HEK293 (cell line): ENCODE results near the gene POMP.

ENCODE experiments used
- SP2 ChIP-seq: fragments of 450-650 bp; formaldehyde crosslinking; IDR thresholded peaks from 2 replicates; pipeline ENCODE4 v1.5.1; 2016; ENCODE audit warnings: missing biosample characterization, missing genetic modification characterization
- TCF7L2 ChIP-seq: IDR thresholded peaks from 2 replicates; pipeline ENCODE4 v1.6.1; 2011; ENCODE audit warnings: low read depth, mild to moderate bottlenecking, inconsistent platforms, low read length, moderate library complexity, borderline replicate concordance
- ZNF157 ChIP-seq: fragments of 450-650 bp; formaldehyde crosslinking; IDR thresholded peaks from 2 replicates; pipeline ENCODE4 v1.5.1; 2016; ENCODE audit warnings: missing biosample characterization, missing genetic modification characterization
- ZNF404 ChIP-seq: fragments of 450-650 bp; formaldehyde crosslinking; IDR thresholded peaks from 2 replicates; pipeline ENCODE4 v1.5.1; 2017; ENCODE audit warnings: missing biosample characterization, missing genetic modification characterization
- ZNF76 ChIP-seq: fragments of 450-650 bp; formaldehyde crosslinking; IDR thresholded peaks from 2 replicates; pipeline ENCODE4; 2016; ENCODE audit warnings: low read depth, missing biosample characterization, missing genetic modification characterization, borderline replicate concordance
- ZNF777 ChIP-seq: fragments of 450-650 bp; formaldehyde crosslinking; IDR thresholded peaks from 2 replicates; pipeline ENCODE4 v1.5.1; 2017; ENCODE audit warnings: missing biosample characterization, missing genetic modification characterization, borderline replicate concordance
- ZNF785 ChIP-seq: fragments of 450-650 bp; formaldehyde crosslinking; IDR thresholded peaks from 2 replicates; pipeline ENCODE4 v1.5.1; 2016; ENCODE audit warnings: missing biosample characterization, missing genetic modification characterization
- TF ChIP-seq, protein P1 (sequence below): fragments of 450-650 bp; formaldehyde crosslinking; IDR thresholded peaks from 2 replicates; pipeline ENCODE4 v1.5.1; 2016; ENCODE audit warnings: missing biosample characterization, missing genetic modification characterization
- TF ChIP-seq, protein P2 (sequence below): IDR thresholded peaks from 2 replicates; pipeline ENCODE4 v1.6.1; 2011; ENCODE audit warnings: mild to moderate bottlenecking, low read depth, low read length, borderline replicate concordance
- TF ChIP-seq, protein P3 (sequence below): fragments of 450-650 bp; formaldehyde crosslinking; IDR thresholded peaks from 2 replicates; pipeline ENCODE4 v1.5.1; 2016; ENCODE audit warnings: missing biosample characterization, missing genetic modification characterization
- TF ChIP-seq, protein P4 (sequence below): fragments of 450-650 bp; formaldehyde crosslinking; IDR thresholded peaks from 2 replicates; pipeline ENCODE4 v1.5.0; 2017; ENCODE audit warnings: missing biosample characterization, missing genetic modification characterization, borderline replicate concordance
- TF ChIP-seq, protein P5 (sequence below): fragments of 450-650 bp; formaldehyde crosslinking; IDR thresholded peaks from 2 replicates; pipeline ENCODE4 v1.5.1; 2016; ENCODE audit warnings: missing biosample characterization, missing genetic modification characterization
- TF ChIP-seq, protein P6 (sequence below): fragments of 450-650 bp; formaldehyde crosslinking; IDR thresholded peaks from 2 replicates; pipeline ENCODE4 v1.5.1; 2016; ENCODE audit warnings: missing biosample characterization, missing genetic modification characterization

DNA sequence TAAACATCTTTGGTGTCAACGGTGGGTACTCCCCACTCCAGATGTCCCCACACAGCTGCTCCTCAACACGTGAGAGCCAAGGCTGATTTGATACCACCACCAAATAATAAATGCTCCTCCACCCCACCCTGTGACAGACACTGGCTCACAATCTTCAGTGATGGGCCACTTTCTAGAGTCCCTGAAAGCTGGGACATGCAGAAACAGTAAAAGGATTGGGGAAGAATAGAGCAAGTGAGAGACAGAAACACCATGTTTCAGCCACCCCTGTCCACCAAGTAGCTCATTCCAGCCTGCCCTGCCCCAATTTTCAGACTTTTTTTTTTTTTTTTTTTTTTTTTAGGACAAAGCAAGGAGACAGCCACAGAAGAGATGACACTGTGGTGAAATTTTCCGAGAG is 58.2 kb downstream of the POMP start:
- TF ChIP-seq, protein P1, sequence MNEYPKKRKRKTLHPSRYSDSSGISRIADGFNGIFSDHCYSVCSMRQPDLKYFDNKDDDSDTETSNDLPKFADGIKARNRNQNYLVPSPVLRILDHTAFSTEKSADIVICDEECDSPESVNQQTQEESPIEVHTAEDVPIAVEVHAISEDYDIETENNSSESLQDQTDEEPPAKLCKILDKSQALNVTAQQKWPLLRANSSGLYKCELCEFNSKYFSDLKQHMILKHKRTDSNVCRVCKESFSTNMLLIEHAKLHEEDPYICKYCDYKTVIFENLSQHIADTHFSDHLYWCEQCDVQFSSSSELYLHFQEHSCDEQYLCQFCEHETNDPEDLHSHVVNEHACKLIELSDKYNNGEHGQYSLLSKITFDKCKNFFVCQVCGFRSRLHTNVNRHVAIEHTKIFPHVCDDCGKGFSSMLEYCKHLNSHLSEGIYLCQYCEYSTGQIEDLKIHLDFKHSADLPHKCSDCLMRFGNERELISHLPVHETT (tag by site-specific recombination) = no peak
- no peak for TF ChIP-seq ZNF157 (tag by site-specific recombination)
- TF ChIP-seq, protein P2, sequence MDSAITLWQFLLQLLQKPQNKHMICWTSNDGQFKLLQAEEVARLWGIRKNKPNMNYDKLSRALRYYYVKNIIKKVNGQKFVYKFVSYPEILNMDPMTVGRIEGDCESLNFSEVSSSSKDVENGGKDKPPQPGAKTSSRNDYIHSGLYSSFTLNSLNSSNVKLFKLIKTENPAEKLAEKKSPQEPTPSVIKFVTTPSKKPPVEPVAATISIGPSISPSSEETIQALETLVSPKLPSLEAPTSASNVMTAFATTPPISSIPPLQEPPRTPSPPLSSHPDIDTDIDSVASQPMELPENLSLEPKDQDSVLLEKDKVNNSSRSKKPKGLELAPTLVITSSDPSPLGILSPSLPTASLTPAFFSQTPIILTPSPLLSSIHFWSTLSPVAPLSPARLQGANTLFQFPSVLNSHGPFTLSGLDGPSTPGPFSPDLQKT = no peak
- TF ChIP-seq, protein P3, sequence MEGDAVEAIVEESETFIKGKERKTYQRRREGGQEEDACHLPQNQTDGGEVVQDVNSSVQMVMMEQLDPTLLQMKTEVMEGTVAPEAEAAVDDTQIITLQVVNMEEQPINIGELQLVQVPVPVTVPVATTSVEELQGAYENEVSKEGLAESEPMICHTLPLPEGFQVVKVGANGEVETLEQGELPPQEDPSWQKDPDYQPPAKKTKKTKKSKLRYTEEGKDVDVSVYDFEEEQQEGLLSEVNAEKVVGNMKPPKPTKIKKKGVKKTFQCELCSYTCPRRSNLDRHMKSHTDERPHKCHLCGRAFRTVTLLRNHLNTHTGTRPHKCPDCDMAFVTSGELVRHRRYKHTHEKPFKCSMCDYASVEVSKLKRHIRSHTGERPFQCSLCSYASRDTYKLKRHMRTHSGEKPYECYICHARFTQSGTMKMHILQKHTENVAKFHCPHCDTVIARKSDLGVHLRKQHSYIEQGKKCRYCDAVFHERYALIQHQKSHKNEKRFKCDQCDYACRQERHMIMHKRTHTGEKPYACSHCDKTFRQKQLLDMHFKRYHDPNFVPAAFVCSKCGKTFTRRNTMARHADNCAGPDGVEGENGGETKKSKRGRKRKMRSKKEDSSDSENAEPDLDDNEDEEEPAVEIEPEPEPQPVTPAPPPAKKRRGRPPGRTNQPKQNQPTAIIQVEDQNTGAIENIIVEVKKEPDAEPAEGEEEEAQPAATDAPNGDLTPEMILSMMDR (tag by site-specific recombination) = no peak
- no peak for TF ChIP-seq SP2 (tag by site-specific recombination)
- TF ChIP-seq ZNF404 (tag by site-specific recombination) = no peak
- TF ChIP-seq ZNF777 (tag by site-specific recombination) = no peak
- TF ChIP-seq, protein P4, sequence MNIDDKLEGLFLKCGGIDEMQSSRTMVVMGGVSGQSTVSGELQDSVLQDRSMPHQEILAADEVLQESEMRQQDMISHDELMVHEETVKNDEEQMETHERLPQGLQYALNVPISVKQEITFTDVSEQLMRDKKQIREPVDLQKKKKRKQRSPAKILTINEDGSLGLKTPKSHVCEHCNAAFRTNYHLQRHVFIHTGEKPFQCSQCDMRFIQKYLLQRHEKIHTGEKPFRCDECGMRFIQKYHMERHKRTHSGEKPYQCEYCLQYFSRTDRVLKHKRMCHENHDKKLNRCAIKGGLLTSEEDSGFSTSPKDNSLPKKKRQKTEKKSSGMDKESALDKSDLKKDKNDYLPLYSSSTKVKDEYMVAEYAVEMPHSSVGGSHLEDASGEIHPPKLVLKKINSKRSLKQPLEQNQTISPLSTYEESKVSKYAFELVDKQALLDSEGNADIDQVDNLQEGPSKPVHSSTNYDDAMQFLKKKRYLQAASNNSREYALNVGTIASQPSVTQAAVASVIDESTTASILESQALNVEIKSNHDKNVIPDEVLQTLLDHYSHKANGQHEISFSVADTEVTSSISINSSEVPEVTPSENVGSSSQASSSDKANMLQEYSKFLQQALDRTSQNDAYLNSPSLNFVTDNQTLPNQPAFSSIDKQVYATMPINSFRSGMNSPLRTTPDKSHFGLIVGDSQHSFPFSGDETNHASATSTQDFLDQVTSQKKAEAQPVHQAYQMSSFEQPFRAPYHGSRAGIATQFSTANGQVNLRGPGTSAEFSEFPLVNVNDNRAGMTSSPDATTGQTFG (tag by site-specific recombination) = no peak
- TF ChIP-seq ZNF785 = no peak
- TF ChIP-seq ZNF76 (tag by site-specific recombination) = no peak
- TF ChIP-seq, protein P5, sequence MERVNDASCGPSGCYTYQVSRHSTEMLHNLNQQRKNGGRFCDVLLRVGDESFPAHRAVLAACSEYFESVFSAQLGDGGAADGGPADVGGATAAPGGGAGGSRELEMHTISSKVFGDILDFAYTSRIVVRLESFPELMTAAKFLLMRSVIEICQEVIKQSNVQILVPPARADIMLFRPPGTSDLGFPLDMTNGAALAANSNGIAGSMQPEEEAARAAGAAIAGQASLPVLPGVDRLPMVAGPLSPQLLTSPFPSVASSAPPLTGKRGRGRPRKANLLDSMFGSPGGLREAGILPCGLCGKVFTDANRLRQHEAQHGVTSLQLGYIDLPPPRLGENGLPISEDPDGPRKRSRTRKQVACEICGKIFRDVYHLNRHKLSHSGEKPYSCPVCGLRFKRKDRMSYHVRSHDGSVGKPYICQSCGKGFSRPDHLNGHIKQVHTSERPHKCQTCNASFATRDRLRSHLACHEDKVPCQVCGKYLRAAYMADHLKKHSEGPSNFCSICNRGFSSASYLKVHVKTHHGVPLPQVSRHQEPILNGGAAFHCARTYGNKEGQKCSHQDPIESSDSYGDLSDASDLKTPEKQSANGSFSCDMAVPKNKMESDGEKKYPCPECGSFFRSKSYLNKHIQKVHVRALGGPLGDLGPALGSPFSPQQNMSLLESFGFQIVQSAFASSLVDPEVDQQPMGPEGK = no peak
- TF ChIP-seq, protein P6, sequence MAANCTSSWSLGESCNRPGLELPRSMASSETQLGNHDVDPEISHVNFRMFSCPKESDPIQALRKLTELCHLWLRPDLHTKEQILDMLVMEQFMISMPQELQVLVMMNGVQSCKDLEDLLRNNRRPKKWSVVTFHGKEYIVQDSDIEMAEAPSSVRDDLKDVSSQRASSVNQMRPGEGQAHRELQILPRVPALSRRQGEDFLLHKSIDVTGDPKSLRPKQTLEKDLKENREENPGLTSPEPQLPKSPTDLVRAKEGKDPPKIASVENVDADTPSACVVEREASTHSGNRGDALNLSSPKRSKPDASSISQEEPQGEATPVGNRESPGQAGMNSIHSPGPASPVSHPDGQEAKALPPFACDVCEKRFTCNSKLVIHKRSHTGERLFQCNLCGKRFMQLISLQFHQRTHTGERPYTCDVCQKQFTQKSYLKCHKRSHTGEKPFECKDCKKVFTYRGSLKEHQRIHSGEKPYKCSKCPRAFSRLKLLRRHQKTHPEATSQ (tag by site-specific recombination) = no peak
- TF ChIP-seq TCF7L2 = no peak
